Measurements from ENCODE around the gene TLK1.
A peak's percentile ranks its signal among the peaks of the same experiment; 100 is the strongest.
"Not testable (repeated sequence)": the region's sequence is repeated elsewhere in the genome, so short reads cannot be mapped to it uniquely, and the experiment has no call there.

The TLK1 gene

DNA sequence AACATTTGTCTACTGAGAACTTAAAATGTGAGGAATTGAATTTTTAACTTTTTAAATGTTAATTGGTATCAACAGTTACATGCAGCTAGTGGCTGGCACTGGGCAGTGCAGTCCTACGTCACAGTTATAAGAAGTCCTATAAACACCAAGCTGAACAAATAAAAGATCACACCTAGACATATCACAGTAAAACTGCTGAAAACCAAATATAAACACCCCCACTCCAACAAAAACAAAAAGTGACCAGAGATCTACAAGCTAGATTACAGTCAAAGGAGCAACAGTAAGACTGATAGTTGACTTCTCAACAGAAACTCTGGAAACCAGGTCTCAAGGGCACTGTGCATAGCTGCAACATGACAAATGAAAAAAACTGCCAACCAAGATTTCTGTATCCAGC is 19.4 kb downstream of the TLK1 start:
- DNase-seq: no peak

DNA sequence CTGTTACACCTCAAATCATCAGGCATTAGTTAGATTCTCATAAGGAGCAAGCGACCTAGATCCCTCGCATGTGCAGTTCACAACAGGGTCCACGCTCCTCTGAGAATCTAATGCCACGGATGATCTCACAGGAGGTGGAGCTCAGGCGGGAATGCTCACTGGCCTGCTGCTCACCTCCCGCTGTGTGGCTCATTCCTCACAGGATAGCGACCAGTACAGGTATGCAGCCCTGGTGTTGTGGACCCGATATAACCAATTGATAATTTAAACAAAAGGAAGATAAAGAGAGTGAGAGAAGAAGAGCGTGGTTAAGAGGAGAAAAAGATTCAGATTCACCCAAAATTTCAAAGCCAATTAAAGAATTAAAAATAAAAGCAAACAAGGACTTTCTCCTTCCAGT is 20.8 kb downstream of the TLK1 start:
- DNase-seq: no peak

DNA sequence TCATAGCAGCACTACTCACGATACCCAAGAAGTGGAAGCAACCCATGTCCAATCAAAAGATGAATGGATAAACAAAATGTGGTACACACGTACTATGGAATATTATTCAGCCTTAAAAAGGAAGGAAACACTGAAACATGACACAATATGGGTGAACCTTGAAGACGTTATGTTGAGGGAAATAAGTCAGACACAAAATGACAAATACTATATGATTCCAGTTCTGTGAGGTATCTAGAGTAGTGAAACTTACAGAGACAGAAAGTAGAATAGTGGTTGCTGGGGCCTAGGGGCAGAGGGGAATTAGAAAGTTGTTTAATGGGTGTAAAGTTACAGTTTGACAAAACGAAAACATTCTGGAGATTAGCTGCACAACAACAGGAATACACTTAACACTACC is 24.7 kb downstream of the TLK1 start:
- no peak for DNase-seq

DNA sequence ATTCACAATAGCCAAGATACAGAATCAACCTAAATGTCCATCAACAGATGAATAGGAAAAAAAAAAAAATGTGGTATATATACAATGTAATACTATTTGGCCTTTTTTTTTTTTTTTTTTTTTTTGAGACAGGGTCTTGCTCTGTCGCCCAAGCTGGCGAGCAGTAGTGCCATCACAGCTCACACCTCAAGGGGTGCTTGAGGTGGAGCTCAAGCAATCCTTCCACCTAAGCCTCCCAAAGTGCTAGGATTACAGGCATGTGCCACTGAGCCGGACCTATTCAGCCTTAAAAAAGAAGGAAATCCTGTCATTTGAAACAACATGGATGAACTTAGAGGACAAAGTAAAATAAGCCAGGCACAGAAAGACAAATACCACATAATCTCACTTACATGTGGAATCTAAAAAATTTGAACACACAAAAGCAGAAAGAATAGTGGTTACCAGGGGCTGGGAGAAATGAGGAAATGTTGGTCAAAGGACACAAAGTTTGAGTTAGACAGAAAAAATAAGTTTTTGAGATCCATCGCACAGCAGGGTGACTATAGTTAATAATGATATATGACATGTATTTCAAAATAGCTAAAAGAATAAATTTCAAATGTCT is 26.0 kb downstream of the TLK1 start:
- DNase-seq: no peak

DNA sequence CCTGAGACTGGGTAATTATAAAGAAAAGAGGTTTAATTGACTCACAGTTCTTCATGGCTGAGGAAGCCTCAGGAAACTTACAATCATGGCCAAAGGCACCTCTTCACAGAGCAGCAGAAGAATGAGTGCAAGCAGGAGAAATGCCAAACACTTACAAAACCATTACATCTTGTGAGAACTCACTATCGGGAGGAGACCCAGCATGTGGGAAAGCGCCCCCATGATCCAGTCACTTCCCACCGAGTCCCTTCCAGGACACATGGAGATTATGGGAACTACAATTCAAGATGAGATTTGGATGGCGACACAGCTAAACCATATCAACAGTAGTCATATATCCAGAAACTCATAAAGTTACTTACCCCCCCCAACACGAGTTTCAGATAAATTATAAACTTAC is 28.6 kb downstream of the TLK1 start:
- DNase-seq: no peak

DNA sequence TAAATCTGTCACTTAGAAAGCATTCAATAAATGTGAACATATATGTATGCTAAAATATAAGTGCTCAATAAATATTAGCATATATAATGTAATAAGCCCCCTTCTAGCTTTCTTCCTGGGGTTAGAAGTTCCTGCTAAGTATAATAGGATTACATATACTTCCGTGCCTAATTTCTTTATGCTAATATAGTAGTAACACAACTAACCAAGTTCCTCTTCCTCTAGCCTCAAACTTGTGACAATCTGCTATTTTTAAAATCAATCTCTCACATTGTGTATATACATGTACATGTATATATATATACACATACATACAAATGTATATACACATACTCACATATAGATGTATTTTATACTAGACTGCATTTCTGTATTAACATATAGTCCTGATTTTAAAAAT is 32.2 kb downstream of the TLK1 start:
- DNase-seq: no peak

DNA sequence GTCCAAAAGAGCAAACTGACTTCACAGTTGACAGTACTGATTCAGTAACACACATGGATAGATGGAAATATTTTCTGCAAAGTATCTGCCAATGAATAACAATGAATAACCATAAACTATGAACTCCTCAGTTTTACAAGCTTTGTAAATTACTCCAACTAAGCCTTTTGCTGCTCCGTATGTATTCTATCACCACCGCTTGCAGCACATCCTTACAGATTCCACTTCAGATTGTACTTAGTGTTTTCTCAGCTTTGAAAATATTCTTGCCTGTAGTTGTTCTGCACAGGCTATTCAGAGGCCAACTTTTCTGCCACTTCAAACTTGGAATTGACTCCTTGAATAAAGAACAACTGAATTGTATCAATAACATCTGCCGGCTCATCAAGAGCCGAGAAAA is 36.2 kb downstream of the TLK1 start:
- DNase-seq: no peak

DNA sequence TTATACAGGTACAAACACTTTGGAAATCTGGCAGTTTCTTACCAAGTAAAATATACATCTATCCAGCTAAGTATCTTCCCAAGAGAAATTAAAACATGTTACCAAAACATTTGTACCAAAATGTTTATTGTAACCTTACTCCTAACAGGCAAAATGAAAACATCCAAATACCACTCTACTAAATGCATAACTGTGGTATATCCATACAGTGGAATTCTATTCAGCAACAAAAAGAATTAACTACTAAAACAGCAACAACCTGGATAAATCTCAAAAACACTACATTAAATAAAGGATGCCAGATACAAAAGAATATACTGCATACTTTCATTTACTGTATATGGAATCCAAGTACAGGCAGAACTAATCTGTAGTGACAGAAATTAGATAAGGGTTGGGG is 51.1 kb downstream of the TLK1 start:
- DNase-seq: no peak

DNA sequence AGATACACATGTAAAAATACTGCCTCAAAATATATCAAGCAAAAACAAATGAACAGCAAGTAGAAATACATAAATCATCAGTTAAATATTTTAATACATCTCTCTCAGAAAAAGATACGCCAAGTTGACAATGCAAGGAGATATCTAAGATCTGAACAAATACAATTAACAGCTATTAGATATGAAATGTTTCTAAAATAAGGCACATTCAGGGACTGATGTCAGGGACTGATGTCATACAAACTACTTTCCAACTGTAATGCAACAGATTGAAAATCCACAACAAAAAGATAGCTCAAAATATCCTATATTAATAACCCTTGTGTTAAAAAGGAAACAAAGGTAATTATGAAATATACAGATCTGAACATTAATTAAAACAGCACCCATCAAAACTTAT is 51.7 kb downstream of the TLK1 start:
- DNase-seq: no peak

DNA sequence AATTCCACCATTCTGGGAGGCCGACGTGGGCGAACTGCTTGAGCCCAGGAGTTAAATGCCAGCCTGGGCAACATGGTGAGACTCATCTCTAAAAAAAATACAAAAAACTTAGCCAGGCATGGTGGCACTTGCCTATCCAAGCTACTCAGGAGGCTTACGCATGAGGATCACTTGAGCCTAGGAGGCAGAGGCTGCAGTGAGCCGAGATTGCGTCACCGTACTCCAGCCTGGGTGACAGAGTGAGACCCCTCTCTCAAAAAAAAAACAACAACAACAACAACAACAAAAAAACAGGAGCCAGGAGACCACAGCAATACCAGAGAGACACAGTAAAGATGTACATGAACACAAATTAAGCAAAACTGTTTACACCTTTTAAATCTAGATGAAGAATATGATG is 52.9 kb downstream of the TLK1 start:
- no peak for DNase-seq

DNA sequence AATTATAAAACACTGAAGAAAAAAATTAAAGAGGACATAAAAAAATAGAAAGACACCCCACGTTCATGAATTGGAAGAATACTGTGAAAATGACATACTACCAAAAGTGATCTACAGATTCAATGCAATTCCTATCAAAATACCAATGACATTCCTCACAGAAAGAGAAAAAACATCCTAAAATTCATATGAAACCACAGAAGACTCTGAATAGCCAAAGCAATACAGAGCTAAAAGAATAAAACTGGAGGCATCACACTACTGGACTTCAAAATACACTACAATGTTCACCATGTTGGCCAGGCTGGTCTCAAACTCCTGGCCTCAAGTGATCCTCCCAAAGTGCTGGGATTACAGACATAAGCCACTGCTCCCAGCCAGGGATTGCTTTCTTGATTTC is 56.3 kb downstream of the TLK1 start:
- DNase-seq: no peak

DNA sequence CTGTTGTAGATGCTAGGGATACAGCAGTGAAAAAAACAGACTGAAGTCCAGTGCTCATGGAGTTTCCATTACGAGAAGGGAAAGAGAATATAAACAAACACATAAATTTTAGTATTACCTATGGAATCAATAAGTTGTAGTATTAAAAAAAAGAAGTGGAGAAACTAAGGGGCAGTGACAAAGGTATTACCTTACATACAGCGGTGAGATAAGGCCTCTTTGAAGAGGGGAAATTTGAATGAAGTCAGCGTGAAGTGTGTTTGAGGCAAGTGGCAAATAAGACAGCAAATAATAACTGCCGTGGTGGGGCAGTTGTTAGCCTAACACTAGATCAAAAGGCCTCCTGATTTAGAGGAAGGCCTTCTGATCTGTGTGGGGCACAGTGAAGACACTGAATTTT is 57.9 kb downstream of the TLK1 start:
- no peak for DNase-seq

DNA sequence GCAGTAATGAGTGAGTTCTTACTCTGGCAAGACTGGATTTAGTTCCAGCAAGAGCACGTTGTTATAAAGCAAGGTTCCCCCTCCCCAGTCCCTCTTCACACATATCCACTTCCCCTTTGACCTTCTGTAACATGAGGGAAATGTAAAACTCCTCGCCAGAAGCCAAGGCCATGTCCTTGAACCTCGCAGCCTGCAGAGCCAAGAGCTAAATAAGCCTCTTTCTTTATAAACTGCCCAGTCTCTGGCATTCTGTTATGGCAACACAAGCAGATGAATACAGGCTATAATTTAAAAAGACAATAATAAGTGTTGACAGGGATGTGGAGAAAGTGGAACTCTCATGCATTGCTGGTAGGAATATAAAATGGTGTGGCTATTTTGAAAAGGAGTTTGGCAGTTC is 60.3 kb downstream of the TLK1 start:
- DNase-seq: no peak

DNA sequence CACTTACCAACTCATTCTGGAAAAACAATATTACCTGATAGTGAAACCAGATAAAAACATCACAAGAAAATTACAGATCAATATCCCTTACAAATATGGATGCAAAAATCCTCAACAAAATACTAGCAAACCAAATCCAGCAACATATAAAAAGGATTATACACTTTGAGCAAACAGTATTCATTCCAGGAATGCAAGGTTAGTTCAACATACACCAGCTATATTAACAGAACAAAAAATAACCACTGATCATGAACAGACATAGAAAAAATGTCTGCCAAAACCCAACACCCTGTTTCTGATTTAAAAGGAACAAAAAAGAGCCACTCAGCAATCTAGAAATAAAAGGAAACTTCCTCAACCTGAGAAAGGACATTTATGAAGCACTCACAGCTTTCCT is 62.1 kb downstream of the TLK1 start:
- DNase-seq: no peak

DNA sequence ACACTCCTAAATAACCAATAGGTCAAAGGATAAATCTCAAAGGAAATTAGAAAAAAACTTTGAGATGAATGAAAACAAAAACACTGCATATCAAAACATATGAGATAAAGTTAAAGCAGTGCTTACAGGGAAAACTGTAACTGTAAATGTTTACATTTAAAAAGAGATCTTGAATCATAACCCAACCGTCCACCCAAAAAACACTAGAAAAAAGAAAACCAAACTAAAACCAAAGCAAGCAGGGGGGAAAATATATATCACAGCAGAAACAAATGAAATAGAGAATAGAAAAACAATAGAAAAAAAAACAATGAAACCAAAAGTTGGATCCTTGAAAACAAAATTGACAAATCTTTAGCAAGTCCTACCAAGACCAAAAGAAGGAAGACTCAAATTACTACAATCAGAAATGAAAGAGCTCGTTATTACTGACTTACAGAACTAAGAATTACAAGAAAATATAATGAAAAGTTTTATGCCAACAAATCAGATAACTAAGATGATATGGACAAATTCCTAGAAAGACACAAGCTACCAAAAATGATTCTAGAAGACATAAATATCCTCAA is 65.6 kb downstream of the TLK1 start:
- DNase-seq: no peak

DNA sequence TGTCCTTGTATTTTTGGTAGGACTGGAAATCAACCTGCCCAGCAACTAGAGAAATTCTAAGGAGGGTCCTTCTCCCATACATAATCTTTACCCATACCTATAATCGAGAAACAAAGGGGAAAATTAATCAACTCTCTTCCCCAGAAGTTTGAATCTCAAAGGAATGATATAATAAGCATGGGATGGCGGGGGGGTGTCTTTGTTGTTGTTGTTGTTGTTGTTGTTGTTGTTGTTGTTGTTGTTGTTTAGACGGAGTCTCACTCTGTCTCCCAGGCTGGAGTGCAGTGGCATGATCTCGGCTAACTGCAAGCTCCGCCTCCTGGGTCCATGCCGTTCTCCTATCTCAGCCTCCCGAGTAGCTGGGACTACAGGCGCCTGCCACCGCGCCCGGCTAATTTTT is 69.2 kb downstream of the TLK1 start:
- not testable (repeated sequence) for DNase-seq

DNA sequence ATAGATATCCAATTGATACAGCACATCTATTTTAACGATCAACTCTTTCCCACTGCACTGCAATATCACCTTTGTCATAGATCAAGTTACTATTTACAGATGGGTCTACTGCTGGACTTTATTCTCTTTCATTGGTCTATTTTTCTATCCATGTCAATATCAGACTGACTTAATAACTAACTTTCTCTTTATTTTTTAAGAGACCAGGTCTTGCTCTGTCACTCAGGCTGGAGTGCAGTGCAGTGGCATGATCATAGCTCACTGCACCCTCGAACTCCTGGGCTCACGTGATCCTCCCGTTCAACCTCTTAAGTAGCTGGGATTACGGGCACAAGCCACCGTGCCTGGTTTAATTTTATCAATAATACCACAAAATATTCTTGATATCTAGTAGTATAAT is 71.2 kb downstream of the TLK1 start:
- no peak for DNase-seq

DNA sequence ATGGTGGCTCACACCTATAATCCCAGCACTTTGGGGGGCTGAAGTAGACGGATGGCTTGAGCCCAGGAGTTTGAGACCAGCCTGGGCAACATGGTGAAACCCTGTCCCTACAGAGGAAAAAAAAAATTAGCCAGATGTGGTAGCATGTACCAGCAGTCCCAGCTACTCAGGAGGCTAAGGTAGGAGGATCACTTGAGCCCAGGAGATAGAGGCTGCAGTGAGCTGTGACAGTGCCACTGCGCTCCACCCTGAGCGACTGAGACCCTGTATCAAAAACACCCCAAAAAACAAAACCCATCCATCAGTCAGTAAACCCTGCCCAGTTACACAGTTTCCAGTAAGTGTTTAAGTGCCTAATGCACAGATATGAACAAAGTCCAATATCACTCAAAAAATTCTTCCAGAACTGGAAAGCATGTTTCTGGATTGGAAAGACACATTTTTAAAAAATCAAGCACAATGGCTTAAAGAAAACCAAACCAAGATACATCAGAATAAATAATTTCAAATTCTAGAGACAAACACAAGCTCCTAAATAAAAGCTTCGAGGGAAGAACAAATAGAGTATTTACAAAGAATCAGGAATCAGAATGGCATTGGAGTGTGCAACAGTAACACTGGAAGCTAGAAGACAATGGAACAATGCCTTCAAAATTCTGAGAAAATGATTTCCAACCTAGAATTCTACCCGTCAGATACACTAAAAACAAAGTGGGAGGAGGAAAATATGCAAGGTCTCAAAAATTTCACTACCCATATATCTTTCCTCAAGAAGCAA is 72.4 kb downstream of the TLK1 start:
- DNase-seq: no peak

DNA sequence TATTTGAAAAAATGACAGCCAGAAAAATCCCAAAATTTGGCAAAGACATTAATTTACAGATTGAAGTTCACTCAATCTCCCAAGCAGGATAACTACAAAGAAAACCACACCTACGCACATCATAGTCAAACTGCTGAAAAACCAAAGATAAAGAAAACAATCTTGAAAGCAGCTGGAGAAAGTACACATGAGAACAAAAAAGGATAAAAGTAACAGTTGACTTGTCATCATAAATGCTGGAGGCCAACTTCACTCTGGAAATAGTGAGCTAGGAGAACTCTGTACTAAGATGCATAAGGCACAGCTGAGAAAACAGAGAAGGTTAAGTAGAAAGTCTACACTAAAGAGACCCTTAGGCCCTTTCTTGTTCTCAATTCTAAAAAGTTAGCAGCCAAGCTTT is 73.1 kb downstream of the TLK1 start:
- DNase-seq: peak; percentile 13

DNA sequence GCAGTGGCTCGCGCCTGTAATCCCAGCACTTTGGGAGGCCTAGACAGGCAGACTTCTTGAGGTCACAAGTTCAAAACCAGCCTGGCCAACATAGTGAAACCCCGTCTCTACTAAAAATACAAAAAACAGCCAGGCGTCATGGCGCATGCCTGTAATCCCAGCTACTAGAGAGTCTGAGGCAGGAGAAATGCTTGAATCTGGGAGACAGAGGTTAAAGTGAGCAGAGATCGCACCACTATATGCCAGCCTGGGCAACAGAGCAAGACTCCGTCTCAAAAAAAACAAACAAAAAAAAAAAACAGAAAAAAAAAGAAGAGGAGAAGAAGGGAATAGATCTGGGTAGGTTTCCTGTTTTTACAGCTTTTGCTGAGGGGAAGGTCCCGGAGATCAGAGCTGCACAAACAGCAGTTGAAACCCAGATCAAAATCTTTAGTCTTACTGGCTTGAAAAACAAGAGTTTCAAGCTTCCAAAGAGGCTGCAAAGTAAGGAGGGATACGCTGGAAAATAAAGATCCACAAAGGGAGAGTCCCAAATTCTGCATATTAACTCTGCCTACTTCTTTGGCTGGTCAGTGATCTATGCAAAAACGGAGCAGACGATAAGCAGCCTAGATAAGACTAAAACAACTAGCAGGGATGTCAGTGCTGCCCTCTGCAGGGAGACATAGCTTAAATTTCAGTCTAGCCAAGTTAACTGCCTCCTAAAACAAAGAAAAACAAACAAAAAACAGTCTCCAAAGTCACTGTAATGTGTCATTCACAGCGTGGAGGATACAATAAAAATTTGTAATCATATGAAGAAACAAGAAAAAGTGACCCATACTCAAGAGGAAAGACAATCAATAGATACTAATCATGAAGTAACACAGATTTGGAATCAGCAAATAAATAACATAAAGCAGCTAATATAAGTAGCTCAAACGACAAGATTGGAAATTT is 74.1 kb downstream of the TLK1 start:
- DNase-seq: peak; percentile 64

DNA sequence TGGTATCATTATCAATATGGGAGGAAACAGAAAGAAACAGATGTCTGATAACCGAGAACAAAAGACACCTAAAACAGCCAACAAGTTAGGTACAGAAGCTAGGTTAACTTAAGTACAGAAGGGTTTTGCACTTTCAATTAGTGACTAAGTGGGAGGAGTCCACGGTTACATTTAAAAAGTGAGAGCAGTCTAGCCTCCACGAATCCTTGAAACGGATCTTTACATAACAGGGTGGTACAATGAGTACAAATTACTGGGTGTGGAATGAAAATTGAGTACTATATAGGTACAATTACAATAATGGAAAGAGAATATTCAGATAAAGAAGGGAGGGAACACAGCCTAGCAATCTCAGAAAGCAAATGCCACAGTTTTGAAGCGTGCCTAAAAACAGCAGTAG is 76.6 kb downstream of the TLK1 start:
- peak; percentile 13 for DNase-seq

DNA sequence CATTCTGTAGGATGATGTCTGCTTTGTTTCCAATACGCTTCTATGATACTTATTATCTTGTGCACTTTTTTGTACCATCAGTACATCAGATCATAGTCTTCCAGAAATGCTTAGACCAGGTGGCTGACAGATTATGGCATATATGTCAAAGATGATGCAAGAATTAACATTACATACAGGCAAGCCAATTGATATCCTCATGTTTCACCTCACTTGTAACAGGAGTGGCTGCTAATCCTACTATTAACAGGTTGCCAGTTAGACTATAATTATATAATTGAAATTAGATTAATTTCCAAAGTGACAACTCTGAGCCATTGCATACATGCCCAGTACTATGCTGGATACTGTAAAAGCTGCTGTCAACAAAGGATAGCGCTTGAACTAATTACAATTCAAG is 77.2 kb downstream of the TLK1 start:
- no peak for DNase-seq

DNA sequence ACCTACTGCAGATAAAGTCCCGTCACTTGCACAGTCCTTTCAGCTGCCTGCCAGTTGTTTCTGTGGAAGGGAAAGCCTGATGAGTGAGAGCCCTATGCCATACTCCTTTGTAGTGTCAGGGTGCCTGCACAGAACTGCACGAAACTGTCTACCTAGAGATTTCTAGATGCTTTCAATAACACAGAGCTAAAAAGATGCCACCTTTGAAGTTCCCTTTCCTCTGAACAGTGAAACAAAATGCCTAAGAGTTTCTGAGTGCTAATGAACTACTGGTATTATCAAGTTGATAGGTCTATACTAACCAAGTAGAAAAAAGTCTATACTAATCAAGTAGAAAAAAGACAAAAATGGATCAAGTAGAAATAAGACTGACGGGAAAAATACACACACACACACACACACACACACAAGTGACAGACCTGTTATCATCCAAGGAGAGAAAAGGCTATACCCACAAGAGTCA is 79.0 kb downstream of the TLK1 start:
- no peak for DNase-seq

All from CD4-positive, alpha-beta T cell treated with Interleukin-21 for 1 hour (primary cell).